NCI-H2029 (cell line): ENCODE measurements around the gene DBF4B.
"Not testable (repeated sequence)": the region's sequence is repeated elsewhere in the genome, so short reads cannot be mapped to it uniquely, and the experiment has no call there.

Experiments
- DNase-seq: peaks from one replicate; lab custom pipeline; 2025; lab: John Stamatoyannopoulos, UW

Gene DBF4B

DNA sequence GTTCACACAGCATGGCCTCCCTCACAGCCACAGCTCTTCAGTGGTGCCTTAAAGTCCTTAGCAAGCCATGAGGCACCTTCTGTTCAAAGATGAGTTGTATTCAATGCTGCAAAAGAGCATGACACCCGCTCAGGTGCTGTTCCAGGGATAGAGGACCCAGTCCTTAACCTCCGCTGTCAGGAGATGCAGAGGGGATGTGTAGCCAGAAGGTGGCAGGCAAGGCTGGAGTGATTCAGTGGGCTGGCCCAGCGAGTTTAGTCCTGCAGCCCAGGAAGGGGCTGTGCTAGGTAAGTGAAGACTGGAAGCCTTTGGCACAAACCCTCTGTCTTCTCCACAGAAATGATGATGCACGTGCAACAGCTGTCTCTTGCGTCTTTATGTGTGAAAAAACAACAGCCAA lies 25.3 kb downstream of the DBF4B start:
- DNase-seq, result no peak

DNA sequence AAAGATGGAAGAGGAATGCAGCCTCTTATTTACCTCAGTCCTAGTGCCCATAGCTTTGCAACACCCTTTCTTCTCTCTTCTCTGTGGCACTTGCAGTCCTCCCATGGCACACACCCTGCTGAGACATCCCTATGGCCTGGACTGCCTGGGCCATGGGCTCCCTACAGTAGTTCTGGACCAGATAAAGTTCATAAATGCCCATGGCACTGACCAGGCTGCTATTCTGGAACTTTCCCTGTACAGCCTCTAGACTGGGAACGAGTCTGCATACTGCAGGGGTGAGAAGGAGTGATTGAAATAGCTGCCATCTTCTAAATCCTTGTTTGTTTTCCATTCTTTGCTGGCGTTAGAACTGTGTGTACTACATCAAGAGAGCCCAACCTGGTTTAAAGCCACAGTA lies 25.8 kb downstream of the DBF4B start:
- no peak for DNase-seq

DNA sequence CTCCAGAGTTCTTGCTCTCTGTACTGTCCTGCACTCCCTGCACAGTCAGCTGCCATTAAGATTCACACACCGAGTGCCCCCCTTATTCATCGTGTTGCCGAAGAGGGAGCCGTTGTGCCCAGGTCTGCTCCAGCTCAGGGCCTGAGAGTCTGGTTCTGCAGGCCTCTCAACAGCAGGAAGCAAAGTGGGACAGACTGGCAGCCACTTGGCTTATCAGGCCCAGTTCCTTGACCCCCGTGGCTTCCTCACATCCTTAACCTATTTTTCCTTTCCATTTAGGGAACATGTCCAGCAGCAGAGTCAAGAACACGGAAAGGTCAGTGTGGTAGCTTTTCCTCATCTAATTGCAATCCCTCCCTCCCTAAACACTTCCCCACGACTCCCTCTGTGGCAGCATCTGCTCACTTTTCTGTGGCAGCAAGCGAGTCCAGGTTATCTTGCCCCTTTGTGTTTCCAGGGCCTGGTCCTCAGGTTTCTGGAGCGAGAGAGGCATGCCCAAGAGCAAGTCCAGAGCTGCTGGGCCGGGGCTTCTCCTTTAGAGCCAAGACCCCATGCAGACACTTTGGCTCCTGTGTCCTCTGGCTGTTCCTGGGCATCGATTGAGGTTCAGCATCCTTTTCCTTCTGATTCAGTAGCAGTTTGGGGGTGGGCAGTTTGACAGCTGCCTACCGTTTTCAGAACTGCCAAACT lies 28.2 kb downstream of the DBF4B start:
- DNase-seq, result no peak

DNA sequence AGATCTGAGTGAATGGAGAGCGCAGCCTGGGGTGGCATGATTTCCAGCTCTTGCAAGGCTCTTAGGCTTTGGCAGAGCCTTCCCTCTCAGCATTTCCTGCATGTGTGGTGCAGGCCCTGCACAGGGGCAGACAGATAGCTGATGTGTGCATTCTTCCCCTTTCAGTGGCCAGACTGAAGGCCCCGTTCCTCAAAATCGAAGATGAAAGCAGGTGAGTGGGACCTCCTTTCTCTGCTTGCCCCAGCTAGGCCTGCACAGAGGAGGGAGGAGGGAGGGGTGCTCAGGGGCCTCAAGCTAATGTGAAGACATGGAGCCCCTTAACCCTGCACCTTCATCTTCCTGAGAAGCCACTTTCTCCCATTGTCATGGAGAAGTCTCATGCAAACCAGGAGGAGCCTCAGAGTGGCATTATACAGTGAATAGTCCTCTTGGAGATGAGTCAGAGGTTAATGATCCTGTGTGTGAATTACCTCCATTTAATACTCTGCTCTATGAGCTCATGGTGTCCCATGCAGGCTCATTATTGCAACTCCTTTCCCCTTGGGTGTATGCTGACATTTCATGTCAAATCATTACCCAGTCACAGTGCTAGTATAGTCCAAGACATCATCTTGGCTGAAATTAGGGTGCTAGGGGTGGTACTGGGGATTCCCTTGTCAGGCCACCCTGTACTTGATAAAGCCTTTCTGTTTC lies 29.9 kb downstream of the DBF4B start:
- no peak for DNase-seq

DNA sequence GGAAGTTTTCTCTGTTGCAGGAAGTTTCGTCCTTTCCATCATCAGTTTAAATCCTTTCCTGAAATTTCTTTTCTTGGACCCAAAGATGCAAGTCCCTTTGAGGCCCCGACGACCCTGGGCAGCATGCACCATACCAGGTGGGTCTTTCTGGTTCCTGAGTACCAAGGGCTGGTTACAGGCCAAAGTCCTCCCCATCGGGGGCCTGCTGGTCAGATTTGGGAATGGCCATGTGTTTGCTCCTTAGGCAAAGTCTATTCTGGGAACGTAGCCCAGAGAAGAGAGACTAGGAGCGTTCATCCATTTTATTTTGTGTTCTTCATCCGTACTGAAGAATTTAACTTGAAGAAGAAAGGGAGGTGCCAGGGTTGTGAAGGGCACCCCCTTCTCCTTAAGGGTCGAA lies 32.9 kb downstream of the DBF4B start:
- DNase-seq, result no peak

DNA sequence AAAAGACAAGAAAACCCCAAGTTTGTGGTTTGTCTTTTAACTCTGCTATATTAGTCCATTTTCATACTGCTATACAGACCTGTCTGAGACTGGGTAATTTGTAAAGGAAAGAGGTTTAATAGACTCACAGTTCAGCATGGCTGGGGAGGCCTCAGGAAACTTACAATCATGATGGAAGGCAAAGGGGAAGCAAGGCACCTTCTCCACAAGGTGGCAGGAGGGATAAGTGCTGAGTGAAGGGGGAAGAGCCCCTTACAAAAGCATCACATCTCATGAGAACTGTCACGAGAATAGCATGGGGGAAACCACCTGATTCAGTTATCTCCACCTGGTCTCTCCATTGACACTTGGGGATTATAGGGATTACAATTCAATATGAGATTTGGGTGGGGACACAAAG lies 36.8 kb downstream of the DBF4B start:
- DNase-seq, result no peak

DNA sequence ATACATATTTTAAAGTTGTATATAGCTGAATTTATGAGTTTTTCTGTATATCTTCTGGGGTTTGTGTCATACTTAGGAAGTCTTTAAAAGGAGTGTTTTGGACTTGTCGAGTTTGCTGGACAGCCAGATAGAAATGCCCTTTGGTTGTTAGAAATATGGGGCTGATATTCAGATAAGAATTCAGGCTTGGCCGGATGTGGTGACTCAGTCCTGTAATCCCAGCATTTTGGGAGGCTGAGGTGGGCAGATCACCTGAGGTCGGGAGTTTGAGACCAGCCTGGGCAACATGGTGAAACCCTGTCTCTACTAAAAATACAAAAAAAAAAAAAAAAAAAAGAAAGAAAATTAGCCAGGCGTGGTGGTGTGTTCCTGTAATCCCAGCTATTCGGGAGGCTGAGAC lies 37.3 kb downstream of the DBF4B start:
- DNase-seq, result not testable (repeated sequence)

DNA sequence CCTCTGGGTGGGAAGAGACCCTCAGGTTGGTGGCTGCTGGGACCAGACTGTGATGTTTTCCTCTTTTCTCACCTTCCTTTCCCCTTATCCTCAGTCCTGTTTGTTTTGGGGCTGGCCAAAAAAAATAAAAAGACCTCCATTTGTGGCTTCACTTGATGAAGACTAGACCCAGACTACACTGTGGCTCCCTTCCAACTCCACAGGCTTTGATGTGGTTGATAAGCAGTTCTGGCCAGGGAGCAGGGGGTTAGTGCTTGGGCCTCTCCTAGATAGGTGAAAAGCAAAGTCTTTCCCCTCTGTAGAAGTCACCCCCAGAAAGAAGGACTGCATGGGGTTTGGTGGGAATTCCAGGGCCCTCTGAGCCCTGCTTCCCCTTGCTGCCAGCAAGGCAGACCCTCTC lies 39.1 kb downstream of the DBF4B start:
- DNase-seq, result no peak

DNA sequence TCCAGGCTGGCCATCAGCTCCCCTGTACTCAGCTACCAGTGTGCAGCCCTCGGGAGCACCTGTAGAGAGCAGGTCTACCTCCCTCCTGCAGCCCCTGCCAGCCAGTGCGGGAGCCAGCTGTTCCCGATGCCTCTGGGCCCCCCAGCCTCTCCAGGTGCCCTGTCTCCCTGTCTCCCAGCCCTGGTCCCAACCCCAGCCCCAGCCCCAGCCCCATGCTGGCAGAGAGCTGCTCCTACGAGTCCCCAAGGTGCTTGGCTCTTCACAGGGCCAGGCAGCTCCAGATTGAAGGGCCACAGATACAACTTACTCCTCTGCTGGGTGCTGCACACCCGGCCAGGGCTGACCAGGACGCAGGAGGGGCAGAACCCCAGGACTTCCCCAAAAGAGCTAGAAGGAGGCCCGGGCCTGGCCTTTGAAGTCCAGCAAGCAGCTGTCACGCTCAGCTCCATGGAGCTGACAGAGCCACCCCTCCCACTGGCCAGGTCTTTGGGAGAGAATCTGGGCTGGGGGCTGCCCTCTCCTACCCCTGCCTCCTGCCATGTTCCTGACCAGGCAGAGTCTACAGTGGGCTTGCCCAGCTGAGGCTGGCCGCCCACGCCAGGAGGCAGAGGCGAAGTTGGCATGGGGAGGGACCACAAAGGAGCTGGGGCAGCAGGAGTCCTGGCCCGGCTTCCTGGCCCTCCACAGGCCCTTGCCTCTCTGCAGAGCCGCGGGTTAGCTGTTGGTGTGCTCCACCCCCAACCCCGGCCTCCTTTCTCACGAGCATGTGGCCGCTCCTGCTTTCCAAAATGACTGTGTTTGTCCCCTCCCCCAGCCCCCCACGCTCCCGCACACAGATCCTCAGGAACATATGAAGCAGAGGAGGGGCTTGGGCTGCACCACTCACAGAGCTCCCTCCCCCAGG lies 40.9 kb downstream of the DBF4B start:
- no peak for DNase-seq

DNA sequence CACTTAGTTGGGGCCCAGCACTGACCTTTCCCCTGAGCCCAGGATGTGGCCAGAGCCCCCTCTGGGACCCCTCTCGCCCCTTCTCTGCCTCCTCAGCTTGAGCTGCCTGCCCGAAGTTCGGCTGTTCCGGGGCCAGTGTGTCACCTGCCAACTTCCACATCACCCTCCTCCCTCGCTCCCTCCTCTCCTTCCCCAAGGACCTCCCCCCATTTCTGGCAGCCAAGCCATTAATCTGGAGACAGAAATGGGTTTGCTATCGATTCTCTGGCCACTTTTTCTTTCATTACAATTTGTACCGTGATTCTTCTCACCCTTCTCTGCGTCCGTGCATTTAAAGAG lies 41.5 kb downstream of the DBF4B start:
- no peak for DNase-seq

DNA sequence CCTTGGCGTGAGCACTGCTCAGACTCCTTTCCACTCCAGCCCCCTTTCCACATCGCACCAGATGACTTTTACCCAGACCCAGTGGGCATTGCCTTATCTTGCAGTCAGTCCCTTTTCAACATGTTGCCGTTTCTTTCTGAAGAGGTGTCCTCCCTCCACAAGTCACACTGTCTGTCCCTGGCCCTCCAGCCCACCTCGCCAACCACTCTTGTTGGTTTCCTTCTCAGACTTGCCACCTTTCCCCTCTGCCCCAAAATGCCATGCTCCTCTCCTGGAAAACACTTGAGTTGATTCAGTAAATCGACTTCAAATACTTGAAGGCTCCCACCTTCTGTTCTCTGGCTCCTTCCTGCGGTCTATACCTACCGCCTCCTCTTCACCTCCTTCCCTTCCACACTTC lies 42.9 kb downstream of the DBF4B start:
- no peak for DNase-seq

DNA sequence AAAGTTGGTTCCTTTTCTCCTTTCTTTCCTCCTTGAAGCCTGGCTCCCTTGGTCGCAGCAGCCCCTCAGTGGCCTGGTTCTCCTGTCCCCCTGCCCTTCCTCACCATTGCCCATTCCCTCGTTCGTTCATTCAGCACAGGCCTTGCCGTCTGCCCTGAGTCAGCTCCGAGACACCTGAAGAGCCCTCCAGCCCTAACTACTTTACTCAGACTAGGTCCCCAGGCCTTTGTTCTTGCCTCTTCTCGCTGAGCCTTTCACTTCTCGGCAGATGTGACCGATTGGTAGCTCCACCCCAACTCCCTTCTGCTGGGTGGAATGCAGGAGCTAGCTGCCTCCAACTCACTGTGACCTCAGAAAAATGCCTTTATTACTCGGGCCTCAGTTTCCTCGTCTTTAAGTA lies 43.3 kb downstream of the DBF4B start:
- DNase-seq, result no peak

DNA sequence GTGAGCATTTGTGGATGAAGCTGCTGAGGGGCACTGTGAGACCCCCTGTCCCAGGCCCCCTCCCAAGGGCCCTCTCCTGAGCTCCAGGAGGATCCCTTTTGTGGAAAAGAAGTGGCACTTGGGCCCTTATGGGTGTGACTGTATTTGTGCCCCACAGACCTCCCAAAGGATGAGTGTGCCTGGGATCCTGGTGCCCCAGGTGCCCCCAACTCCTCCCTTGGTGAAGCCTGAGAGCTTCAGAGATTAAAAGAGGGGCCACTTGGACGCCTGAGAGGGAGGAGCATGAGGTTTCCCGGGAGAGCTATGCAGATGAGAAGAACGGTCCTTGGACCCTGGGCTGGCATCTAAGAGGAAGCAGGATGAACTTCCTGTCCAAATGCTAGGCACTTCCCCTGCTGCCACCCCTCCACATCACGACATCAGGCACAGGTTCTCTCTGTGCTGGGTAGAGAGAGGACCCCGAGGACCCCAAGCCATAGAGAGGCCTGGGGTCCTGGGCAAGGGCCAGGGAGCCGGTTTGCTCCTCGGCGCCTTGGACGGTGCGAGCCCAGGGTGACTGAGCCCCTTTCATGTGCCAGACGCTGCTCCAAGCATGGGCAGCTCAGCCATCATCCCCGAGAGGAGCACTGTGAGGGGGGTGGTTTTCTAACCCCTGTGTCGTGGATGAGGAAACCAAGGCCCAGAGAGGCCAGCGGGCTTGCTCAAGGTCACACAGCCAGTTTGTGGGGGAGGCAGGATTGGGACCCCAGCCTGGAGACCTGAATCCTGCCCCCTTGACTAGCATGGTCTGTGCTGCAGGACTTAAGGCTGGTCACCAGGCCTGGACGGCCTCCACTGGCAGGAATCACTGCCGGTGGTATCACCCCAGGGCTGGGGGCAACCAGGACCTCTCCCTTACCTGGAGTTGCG lies 44.7 kb downstream of the DBF4B start:
- DNase-seq, result no peak

DNA sequence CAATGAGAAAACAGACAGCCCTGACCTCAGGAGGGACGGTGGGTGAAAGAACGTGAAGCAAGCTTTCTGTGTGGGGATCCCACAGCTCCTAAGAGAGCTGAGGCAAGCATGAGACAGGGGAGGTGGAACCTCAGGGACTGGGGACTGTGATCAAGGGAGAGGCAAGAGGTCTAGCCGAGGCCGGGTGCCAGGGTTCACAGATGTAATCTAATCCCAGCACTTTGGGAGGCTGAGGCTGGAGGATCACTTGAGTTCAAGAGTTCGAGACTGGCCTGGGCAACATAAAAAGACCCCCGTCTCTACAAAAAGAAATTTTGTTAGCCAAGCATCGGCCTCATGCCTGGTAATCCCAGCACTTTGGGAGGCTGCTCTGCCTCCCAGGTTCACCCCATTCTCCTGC lies 45.8 kb downstream of the DBF4B start:
- no peak for DNase-seq

DNA sequence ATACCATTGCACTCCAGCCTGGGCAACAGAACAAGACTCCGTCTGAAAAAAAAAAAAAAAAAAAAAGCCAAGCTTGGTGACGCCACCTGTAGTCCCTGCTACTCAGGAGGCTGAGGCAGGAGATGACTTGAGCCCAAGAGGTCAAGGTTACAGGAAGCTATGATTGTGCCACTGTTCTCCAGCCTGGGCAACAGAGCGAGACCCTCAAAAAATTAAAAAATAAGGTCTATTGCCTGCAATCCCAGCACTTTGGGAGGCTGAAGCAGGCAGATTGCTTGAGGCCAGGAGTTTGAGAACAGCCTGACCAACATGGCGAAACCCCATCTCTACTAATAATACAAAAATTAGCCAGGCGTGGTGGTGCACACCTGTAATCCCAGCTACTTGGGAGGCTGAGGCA lies 46.7 kb downstream of the DBF4B start:
- DNase-seq, result not testable (repeated sequence)

DNA sequence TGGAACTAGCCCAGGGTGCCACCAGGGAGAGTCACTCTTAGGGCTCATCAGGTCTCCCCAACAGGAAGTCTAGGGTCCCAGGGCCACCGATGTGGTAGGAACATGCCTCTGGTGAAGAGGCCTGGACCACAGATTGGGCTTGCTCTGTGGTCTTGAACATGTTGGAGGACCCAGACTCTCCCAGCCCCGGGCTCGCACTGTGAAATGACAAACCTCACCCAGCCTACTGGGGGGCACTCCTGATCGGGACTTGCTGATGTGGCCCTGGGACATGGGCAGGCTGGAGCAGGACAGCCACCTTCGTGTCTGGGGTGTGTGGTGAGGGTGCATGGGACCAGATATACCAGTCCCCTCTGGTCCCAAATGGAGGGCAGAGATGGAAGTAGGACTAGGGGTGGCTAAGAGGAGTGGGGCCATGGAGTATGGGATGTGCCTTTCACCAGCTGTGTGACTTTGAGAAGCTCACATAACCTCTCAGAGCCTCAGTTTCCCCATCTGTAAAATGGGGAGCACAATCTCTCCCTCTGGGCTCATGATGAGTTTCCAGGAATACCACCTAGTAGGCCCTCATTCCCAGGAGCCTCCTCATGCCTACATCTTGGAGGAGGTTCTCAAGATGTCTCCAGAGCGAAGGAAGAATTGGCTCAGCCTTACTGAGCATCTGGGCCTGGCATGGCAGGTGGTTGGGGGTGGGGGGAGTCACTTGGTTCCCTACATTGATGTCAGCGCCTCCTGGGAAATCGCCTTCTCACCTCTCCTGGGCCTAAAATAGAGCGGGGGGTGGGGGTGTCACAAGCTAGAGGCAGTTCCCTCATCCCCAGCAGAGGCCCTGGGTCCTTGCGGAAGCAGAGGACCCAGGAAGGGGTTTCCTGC lies 48.8 kb downstream of the DBF4B start:
- no peak for DNase-seq

DNA sequence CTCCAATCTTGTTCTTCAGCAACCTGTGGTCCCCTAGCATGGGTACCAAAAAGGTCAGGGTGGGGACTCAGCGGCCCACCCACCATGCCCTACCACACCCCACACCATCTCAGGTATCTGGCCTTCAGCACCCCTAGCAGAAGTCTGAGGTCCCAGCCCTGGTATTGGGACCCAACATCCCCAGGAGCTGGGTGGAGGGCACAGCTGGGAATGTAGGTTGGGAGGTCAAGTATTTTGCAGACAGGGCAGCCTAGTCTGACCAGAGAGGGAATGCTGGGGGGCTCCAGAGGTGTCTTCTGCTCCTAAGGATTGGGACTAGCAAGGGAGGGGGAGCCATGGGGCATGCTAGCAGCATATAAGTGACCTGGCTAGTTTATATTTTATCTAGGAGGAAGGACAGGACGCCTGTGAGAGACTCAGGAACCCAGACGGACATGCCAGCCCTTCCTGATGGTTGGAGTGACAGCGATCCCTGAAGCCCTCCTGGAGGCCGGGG lies 49.5 kb downstream of the DBF4B start:
- DNase-seq, result no peak

DNA sequence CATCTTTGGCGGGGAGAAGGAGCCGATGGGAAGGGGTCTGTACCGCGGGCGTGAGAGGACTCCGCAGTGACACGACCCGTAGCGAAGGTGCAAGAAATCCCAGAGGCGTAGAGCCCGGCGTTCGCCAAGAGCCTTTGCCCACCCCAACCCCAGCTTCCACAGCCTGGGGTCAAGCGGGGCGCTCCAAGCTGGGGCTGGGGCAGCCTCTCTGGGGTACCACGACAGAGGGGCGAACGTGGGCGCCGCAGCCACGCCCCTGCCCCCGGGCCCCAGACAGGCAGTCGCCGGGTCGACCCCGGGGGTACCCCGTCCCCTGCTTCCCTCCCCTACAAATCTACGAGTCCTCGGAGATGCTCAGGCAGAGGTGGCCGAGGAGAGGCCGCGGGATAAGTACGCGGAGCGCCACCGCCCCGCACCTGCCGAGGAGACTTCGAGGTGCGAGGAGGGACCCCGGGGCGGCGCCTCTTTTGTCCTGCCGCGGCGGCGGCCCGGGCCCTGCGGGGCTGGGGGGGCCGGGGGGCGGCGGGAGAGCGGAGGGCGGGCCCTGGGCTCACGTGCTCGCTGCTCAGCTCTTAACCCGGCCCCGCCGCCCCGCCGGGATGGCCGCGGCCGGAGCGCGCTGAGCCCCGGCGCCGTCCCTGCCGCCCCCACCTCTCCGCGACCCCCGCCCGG lies 50.1 kb downstream of the DBF4B start, which contains the start of gene ADAM11:
ADAM11 (plus strand) TSS at position 575 of the 672 bp plus-strand sequence. CDS start 212 bp downstream, outside the sequence.
- no peak for DNase-seq

DNA sequence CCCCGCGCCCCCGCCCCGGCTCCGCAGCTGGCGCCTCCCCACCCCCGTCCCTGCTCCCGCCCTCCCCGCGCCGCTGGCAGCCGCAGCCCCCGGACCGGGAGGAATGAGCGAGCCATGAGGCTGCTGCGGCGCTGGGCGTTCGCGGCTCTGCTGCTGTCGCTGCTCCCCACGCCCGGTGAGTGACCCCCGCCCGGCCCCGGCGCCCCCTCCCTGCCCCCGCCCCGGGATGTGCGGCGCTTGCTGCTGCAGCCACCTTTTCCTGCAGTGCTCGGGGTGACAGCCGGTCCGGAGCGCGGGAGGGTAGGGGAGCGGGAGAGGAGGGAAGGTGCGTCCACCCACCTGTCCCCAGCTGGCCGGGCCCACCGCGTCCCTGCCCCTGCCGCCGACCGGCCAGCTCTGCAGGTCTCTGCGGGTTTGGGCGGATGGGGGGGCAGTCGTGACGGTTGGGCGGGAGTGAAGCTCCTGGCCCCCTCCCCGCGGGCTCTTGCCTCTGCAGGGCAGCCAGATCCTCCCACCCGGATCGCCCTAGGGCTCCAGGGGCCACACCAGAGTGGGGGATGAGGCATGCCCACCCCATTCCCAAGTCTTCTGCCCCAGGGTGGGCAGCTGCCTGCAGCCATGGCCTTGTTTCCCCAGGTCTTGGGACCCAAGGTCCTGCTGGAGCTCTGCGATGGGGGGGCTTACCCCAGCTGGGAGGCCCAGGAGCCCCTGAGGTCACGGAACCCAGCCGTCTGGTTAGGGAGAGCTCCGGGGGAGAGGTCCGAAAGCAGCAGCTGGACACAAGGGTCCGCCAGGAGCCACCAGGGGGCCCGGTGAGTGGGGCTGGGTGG lies 50.8 kb downstream of the DBF4B start:
- DNase-seq, result no peak
